ENCODE results near the gene JAGN1.
"Not testable (repeated sequence)": the region's sequence is repeated elsewhere in the genome, so short reads cannot be mapped to it uniquely, and the experiment has no call there.

The JAGN1 gene

GRCh38 chr3:9890249-9891071 lies at the start of gene JAGN1:
Gene JAGN1, plus strand, starts transcription at chr3:9890610. Its CDS starts 113 bp downstream, at chr3:9890723.
- no peaks in the 10 kb centered on the region for H3K4me1 ChIP-seq (ENCODE audit: control insufficient read depth, insufficient read depth, low read length)
- H3K27me3 ChIP-seq (ENCODE audit: control insufficient read depth, insufficient read depth, low read length) = no peaks in the 10 kb centered on the region; the same call in 1 of the 2 replicates
- no peaks in the 10 kb centered on the region for H3K9me3 ChIP-seq (ENCODE audit: control insufficient read depth, insufficient read depth, low read length)
- H3K27ac ChIP-seq (ENCODE audit: low read depth, low read length) = peak within 1 kb of the TSS; percentile 86
- H3K36me3 ChIP-seq (ENCODE audit: control insufficient read depth, insufficient read depth, low read length) = peaks cover 20% of the 10 kb centered on the region
- peak within 1 kb of the TSS; percentile 96 for H3K9ac ChIP-seq (ENCODE audit: low read depth, low read length)
- peak within 1 kb of the TSS; percentile 98 for H3K4me3 ChIP-seq (ENCODE audit: low read depth, low read length)

DNA sequence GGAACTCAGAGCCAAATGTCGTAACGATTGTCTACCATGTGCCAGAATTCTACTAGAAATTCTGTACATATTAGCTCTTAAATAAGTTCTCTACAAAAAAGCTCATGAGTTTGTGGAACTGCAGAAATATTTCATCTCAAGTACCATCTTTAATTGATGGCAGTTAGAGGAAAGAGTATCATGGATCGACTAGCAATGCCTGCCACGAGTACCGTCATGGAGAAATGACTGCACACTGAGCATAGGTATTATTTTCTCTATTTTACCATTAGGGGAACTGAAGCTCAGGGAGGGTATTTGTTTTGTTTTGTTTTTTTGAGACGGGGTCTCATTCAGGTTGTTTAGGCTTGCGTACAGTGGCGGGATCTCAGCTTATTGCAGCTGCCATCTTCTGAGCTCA lies 49.4 kb upstream of the JAGN1 start:
- Histone ChIP-seq H3K4me1 (ENCODE audit: control insufficient read depth, insufficient read depth, low read length) (peaks cover 4% of the 10 kb centered on the region; the same call in 1 of the 2 replicates), H3K9me3 (ENCODE audit: control insufficient read depth, insufficient read depth, low read length) (no peaks in the 10 kb centered on the region), H3K27ac (ENCODE audit: low read depth, low read length) (no peak overlapping the region), H3K36me3 (ENCODE audit: control insufficient read depth, insufficient read depth, low read length) (peaks cover 37% of the 10 kb centered on the region), H3K9ac (ENCODE audit: low read depth, low read length) (no peak overlapping the region), H3K27me3 (ENCODE audit: control insufficient read depth, insufficient read depth, low read length) (no peaks in the 10 kb centered on the region), H3K4me3 (ENCODE audit: low read depth, low read length) (no peak overlapping the region)

DNA sequence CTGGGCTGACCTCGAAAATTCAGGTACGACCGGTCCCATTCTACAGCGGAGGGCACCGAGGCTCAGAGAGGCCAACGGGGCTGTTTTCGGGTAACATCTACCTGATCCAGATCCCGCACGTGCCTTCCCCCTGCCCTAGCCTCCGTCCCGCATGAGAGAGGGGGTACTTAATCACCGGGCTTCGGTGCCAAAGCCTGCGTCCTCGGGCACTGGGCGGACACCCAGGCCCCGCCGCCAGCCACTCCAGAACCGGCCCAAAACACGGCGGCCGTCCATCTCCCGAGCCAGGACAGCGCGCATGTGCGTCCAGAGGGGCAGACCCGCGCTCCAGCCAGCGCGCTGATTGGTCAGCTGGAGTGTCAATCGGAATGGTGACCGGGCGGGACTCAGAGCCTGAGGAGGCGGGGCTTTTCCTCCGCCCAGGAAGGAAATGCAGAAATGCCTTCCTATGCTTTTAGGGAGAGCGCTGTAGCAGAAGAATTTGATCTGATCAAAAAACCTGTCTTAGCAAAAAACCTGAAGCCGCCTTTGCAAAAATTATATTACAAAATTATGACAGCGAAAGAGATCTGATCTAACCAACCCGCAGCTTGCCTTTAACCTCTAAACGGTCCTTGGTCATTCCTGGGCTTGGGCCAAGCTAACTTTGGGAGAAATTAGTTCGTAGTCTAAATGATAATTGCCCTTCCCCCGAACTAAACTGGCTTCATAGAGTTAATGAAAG lies 46.5 kb upstream of the JAGN1 start, which contains the start of gene RPUSD3:
RPUSD3 (minus strand) TSS at position 294 of the 724 bp plus-strand sequence; CDS start at position 276, 18 bp downstream.
- Histone ChIP-seq H3K27ac (ENCODE audit: low read depth, low read length) (peak within 1 kb of the TSS; percentile 83), H3K9ac (ENCODE audit: low read depth, low read length) (peak within 1 kb of the TSS; percentile 60), H3K4me3 (ENCODE audit: low read depth, low read length) (peak within 1 kb of the TSS; percentile 78), H3K4me1 (ENCODE audit: control insufficient read depth, insufficient read depth, low read length) (peaks cover 4% of the 10 kb centered on the region; the same call in 1 of the 2 replicates), H3K36me3 (ENCODE audit: control insufficient read depth, insufficient read depth, low read length) (peaks cover 32% of the 10 kb centered on the region), H3K9me3 (ENCODE audit: control insufficient read depth, insufficient read depth, low read length) (no peaks in the 10 kb centered on the region), H3K27me3 (ENCODE audit: control insufficient read depth, insufficient read depth, low read length) (no peaks in the 10 kb centered on the region)

- no peak overlapping the region for H3K4me3 ChIP-seq (ENCODE audit: low read depth, low read length)
- no peak overlapping the region for H3K9ac ChIP-seq (ENCODE audit: low read depth, low read length)
Observed at GRCh38 chr3:9846231-9846630, 44.2 kb upstream of the JAGN1 start.

GRCh38 chr3:9846931-9847488 lies 43.4 kb upstream of the JAGN1 start:
- H3K27ac ChIP-seq (ENCODE audit: low read depth, low read length) = no peak overlapping the region
- H3K4me3 ChIP-seq (ENCODE audit: low read depth, low read length) = no peak overlapping the region
- peaks cover 4% of the 10 kb centered on the region for H3K36me3 ChIP-seq (ENCODE audit: control insufficient read depth, insufficient read depth, low read length)
- peaks cover 4% of the 10 kb centered on the region; the same call in 1 of the 2 replicates for H3K4me1 ChIP-seq (ENCODE audit: control insufficient read depth, insufficient read depth, low read length)
- H3K9me3 ChIP-seq (ENCODE audit: control insufficient read depth, insufficient read depth, low read length) = no peaks in the 10 kb centered on the region
- H3K27me3 ChIP-seq (ENCODE audit: control insufficient read depth, insufficient read depth, low read length) = no peaks in the 10 kb centered on the region
- H3K9ac ChIP-seq (ENCODE audit: low read depth, low read length) = no peak overlapping the region

More at GRCh38 chr3:9846231-9846630, 44.2 kb upstream of the JAGN1 start:
- H3K36me3 ChIP-seq (ENCODE audit: control insufficient read depth, insufficient read depth, low read length) = peaks cover 12% of the 10 kb centered on the region
- H3K9me3 ChIP-seq (ENCODE audit: control insufficient read depth, insufficient read depth, low read length) = no peaks in the 10 kb centered on the region
- H3K4me1 ChIP-seq (ENCODE audit: control insufficient read depth, insufficient read depth, low read length) = peaks cover 4% of the 10 kb centered on the region; the same call in 1 of the 2 replicates
- no peaks in the 10 kb centered on the region for H3K27me3 ChIP-seq (ENCODE audit: control insufficient read depth, insufficient read depth, low read length)
- no peak overlapping the region for H3K27ac ChIP-seq (ENCODE audit: low read depth, low read length)

GRCh38 chr3:9847870-9848269 lies 42.5 kb upstream of the JAGN1 start:
- H3K4me1 ChIP-seq (ENCODE audit: control insufficient read depth, insufficient read depth, low read length); H3K36me3 ChIP-seq (ENCODE audit: control insufficient read depth, insufficient read depth, low read length); H3K27me3 ChIP-seq (ENCODE audit: control insufficient read depth, insufficient read depth, low read length); H3K9ac ChIP-seq (ENCODE audit: low read depth, low read length); H3K27ac ChIP-seq (ENCODE audit: low read depth, low read length); H3K4me3 ChIP-seq (ENCODE audit: low read depth, low read length); H3K9me3 ChIP-seq (ENCODE audit: control insufficient read depth, insufficient read depth, low read length): not testable (repeated sequence)

- not testable (repeated sequence) for H3K9ac ChIP-seq (ENCODE audit: low read depth, low read length); H3K27ac ChIP-seq (ENCODE audit: low read depth, low read length); H3K9me3 ChIP-seq (ENCODE audit: control insufficient read depth, insufficient read depth, low read length)
Observed at GRCh38 chr3:9848860-9849259, 41.5 kb upstream of the JAGN1 start.

DNA sequence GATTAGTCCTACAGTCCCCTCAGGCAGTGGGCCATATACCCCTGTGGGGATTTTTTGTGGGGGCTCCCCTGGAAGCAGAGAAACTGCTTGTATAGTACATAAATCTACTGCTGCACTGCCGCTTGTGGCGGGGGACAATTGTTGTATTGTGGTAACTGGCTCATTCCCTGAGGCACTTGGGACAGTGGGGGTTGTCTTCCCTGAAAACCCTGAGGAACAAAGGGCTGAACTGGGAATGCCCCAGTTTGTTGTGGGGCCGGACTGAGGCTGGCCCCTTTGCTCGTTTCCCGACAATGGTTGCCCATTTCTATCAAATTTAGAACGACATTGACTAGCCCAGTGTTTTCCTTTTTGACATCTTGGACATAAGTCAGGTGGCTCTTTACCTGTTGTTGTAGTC lies 39.0 kb upstream of the JAGN1 start:
- H3K27ac ChIP-seq (ENCODE audit: low read depth, low read length); H3K4me3 ChIP-seq (ENCODE audit: low read depth, low read length); H3K36me3 ChIP-seq (ENCODE audit: control insufficient read depth, insufficient read depth, low read length); H3K9ac ChIP-seq (ENCODE audit: low read depth, low read length); H3K9me3 ChIP-seq (ENCODE audit: control insufficient read depth, insufficient read depth, low read length); H3K27me3 ChIP-seq (ENCODE audit: control insufficient read depth, insufficient read depth, low read length); H3K4me1 ChIP-seq (ENCODE audit: control insufficient read depth, insufficient read depth, low read length): not testable (repeated sequence)

More at GRCh38 chr3:9848860-9849259, 41.5 kb upstream of the JAGN1 start:
- H3K4me3 ChIP-seq (ENCODE audit: low read depth, low read length); H3K4me1 ChIP-seq (ENCODE audit: control insufficient read depth, insufficient read depth, low read length); H3K27me3 ChIP-seq (ENCODE audit: control insufficient read depth, insufficient read depth, low read length); H3K36me3 ChIP-seq (ENCODE audit: control insufficient read depth, insufficient read depth, low read length): not testable (repeated sequence)

DNA sequence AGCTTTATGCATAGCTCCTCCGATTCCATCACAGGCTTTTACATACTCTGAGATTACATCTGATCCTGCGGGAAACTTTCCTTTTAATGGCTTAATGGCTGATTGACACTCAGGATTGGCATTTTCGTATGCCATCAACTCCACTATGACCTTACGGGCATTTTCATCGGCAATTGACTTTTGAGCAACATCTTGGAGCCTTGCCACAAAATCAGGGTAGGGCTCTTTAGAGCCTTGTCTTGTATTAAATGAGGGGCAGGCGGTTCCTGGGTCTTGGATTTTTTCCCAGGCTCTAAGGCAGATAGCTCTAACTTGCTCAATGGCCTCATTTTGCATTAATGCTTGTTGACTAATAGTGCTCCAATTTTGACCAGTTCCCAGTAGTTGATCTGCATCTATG lies 38.5 kb upstream of the JAGN1 start:
- H3K9me3 ChIP-seq (ENCODE audit: control insufficient read depth, insufficient read depth, low read length); H3K4me1 ChIP-seq (ENCODE audit: control insufficient read depth, insufficient read depth, low read length); H3K27ac ChIP-seq (ENCODE audit: low read depth, low read length); H3K4me3 ChIP-seq (ENCODE audit: low read depth, low read length); H3K27me3 ChIP-seq (ENCODE audit: control insufficient read depth, insufficient read depth, low read length); H3K36me3 ChIP-seq (ENCODE audit: control insufficient read depth, insufficient read depth, low read length); H3K9ac ChIP-seq (ENCODE audit: low read depth, low read length): not testable (repeated sequence)

DNA sequence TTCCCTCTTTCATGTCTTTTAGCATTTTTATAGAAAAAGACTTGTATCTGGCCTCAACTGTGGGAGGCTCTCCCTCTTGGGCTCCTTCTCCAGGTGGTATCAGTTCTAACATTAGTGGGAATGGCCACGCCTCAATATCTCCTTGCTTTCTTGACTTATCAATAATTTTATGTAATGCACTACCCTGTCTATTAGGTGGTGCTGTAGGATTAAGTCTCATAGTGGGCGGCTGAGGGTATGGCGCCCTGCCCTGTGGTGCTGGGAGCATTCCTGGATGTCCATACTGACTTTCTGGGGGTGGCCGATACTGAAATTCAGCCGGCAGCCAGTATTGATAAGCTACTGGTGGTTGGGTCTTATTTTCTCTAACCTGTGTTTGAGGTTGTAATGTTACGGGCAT lies 37.9 kb upstream of the JAGN1 start:
- Histone ChIP-seq H3K9me3 (ENCODE audit: control insufficient read depth, insufficient read depth, low read length) (no peaks in the 10 kb centered on the region), H3K4me1 (ENCODE audit: control insufficient read depth, insufficient read depth, low read length) (no peaks in the 10 kb centered on the region)

More for the DNA sequence above, 37.9 kb upstream of the JAGN1 start:
- Histone ChIP-seq H3K36me3 (ENCODE audit: control insufficient read depth, insufficient read depth, low read length) (no peaks in the 10 kb centered on the region), H3K27ac (ENCODE audit: low read depth, low read length) (no peak overlapping the region), H3K4me3 (ENCODE audit: low read depth, low read length) (no peak overlapping the region), H3K27me3 (ENCODE audit: control insufficient read depth, insufficient read depth, low read length) (no peaks in the 10 kb centered on the region), H3K9ac (ENCODE audit: low read depth, low read length) (no peak overlapping the region)
